BJ (cell line): ENCODE measurements around the gene MAMLD1. TPM values are rescaled to one million over a fixed set of nuclear protein-coding genes. Genes with fewer than 3 reads are reported as not detected.

Experiments used
- CTCF ChIA-PET: fragments of 350-600 bp; formaldehyde crosslinking; extraction: SDS; loops from one replicate; lab custom pipeline; 2021; ENCODE audit warnings: antibody characterized with exemption, inconsistent platforms; lab: Yijun Ruan, JAX
- POLR2A ChIA-PET: fragments of 300-600 bp; sonication (Branson Sonifier 250); formaldehyde crosslinking; extraction: SDS; loops from one replicate; lab custom pipeline; 2021; ENCODE audit warnings: antibody characterized with exemption; lab: Charles Lee
- DNase-seq: peaks from one replicate; pipeline ENCODE4 v3.0.0-alpha.2; 2011; ENCODE audit warnings: low read depth
- H3K27me3 ChIP-seq: 2 replicates; pipeline ENCODE4 v1.6.0; 2011; ENCODE audit warnings: low read length; ENCODE audit not compliant: control insufficient read depth, insufficient read depth
- H3K36me3 ChIP-seq: 2 replicates; pipeline ENCODE4 v1.5.1; 2011; ENCODE audit warnings: low read length; ENCODE audit not compliant: control insufficient read depth, insufficient read depth
- H3K4me3 ChIP-seq: 2 replicates; pipeline ENCODE4 v1.5.1; 2011; ENCODE audit warnings: low read depth, mild to moderate bottlenecking, control low read depth, low read length
- CTCF ChIP-seq: IDR thresholded peaks from 2 replicates; pipeline ENCODE4 v1.5.1; 2011; ENCODE audit warnings: low read depth, mild to moderate bottlenecking, control low read depth, inconsistent platforms, low read length, moderate library complexity; ENCODE audit not compliant: insufficient read depth
- polyA plus RNA-seq: library from polyadenylated mRNA; depleted of rRNA; stranded (reverse); fragments of >200 nt; gene quantifications from 2 replicates; pipeline ENCODE4 v1.2.3, GENCODE V29; 2011

MAMLD1 gene
- polyA plus RNA-seq, 1 experiment, result 3.9 TPM

GRCh38 chrX:150323020-150323419 lies 40.1 kb upstream of the MAMLD1 start:
- Histone ChIP-seq H3K27me3 (no peaks in the 10 kb centered on the region), H3K36me3 (no peaks in the 10 kb centered on the region), H3K4me3 (no peak overlapping the region)
- DNase-seq, result no peak
- ChIA-PET CTCF (no interaction called here), POLR2A (no interaction called here)
- TF ChIP-seq CTCF, result no peak

GRCh38 chrX:150324035-150324728 lies 38.9 kb upstream of the MAMLD1 start:
- no peaks in the 10 kb centered on the region for H3K27me3 ChIP-seq
- no peaks in the 10 kb centered on the region for H3K36me3 ChIP-seq
- no peak overlapping the region for H3K4me3 ChIP-seq
- DNase-seq, result peak; percentile 30
- ChIA-PET POLR2A (interaction anchor here (0.7 kb wide), 1 partner anchor 20 kb away, joined by 3 read pairs; no protein-coding TSS in a partner anchor), CTCF (no interaction called here)
- no peak for TF ChIP-seq CTCF

- TF ChIP-seq CTCF, result no peak
- no peak for DNase-seq
Measured at GRCh38 chrX:150324919-150325318, 38.2 kb upstream of the MAMLD1 start.

GRCh38 chrX:150326541-150327247 lies 36.4 kb upstream of the MAMLD1 start:
- DNase-seq, result no peak
- TF ChIP-seq CTCF, result no peak
- CTCF ChIA-PET, result no interaction called here

More at GRCh38 chrX:150324919-150325318, 38.2 kb upstream of the MAMLD1 start:
- H3K36me3 ChIP-seq, result no peaks in the 10 kb centered on the region
- ChIA-PET POLR2A (interaction anchor here (0.7 kb wide), 1 partner anchor 19 kb away, joined by 3 read pairs; no protein-coding TSS in a partner anchor), CTCF (no interaction called here)
- no peak overlapping the region for H3K4me3 ChIP-seq
- H3K27me3 ChIP-seq, result no peaks in the 10 kb centered on the region

GRCh38 chrX:150329282-150329681 lies 33.8 kb upstream of the MAMLD1 start:
- ChIA-PET CTCF (no interaction called here), POLR2A (no interaction called here)
- Histone ChIP-seq H3K27me3 (no peaks in the 10 kb centered on the region), H3K36me3 (no peaks in the 10 kb centered on the region), H3K4me3 (no peak overlapping the region)
- DNase-seq, result no peak
- no peak for TF ChIP-seq CTCF

More at GRCh38 chrX:150326541-150327247, 36.4 kb upstream of the MAMLD1 start:
- H3K36me3 ChIP-seq, result no peaks in the 10 kb centered on the region
- H3K4me3 ChIP-seq, result no peak overlapping the region
- no peaks in the 10 kb centered on the region for H3K27me3 ChIP-seq
- POLR2A ChIA-PET, result no interaction called here
